Right lobe of liver (tissue), 6 donors: ENCODE measurements around the gene HSPA6. TPM values are rescaled to one million over a fixed set of nuclear protein-coding genes. Genes with fewer than 3 reads are reported as not detected.
A peak's percentile ranks its signal among the peaks of the same experiment; 100 is the strongest.

Experiments
- ATAC-seq, 4 donors: fragments of 200-7000 bp; cut with Tn5 transposase; one replicate each; pipeline ENCODE4 v1.9.1; 2020; ENCODE audit warnings: mild to moderate bottlenecking in 4 of 4, moderate library complexity in 4 of 4
- DNase-seq, 3 donors: peaks; one replicate each; pipeline ENCODE4 v3.0.0-alpha.2; 2020
- H3K27ac ChIP-seq, 3 donors: fragments of 200-600 bp; one replicate each; pipeline ENCODE4 v1.8.0; 2022
- H3K27me3 ChIP-seq, 2 donors: fragments of 200-600 bp; one replicate each; pipeline ENCODE4 v1.8.0; 2022
- H3K36me3 ChIP-seq, 4 donors: fragments of 200-600 bp; sonication (generic) in 1 of 4; one replicate each; pipeline versions ENCODE4 v1.5.1 to v1.8.0; 2017 to 2022; ENCODE audit warnings: control low read depth in 1 of 4
- H3K4me1 ChIP-seq, 4 donors: fragments of 200-600 bp; sonication (generic) in 1 of 4; one replicate each; pipeline versions ENCODE4 v1.5.1 to v1.8.0; 2017 to 2022; ENCODE audit warnings: control low read depth in 1 of 4
- H3K4me3 ChIP-seq, 3 donors: fragments of 200-600 bp; one replicate each; pipeline ENCODE4 v1.8.0; 2022
- H3K9me3 ChIP-seq, 4 donors: fragments of 200-600 bp; sonication (generic) in 1 of 4; one replicate each; pipeline versions ENCODE4 v1.5.1 to v1.8.0; 2017 to 2022; ENCODE audit warnings: control low read depth in 1 of 4
- POLR2A ChIP-seq: fragments of 450-650 bp; IDR thresholded peaks from one replicate; pipeline ENCODE4 v1.6.1; 2017; ENCODE audit warnings: antibody characterized with exemption, mild to moderate bottlenecking
- WGBS: methylation state at CpG from one replicate; pipeline ENCODE4 v1.1.6; 2018; ENCODE audit warnings: low coverage, low lambda C conversion rate; ENCODE audit not compliant: insufficient coverage; ENCODE audit errors: missing lambda C conversion rate; 5-methylcytosine and 5-hydroxymethylcytosine counted together
- intact Hi-C, 2 donors: fragments of 100-400 bp; cut with DNase I; formaldehyde crosslinking; loops; one replicate each; pipeline versions ENCODE4 v1.11.2 to v1.14.1; 2022
- total RNA-seq, 6 experiments: library from RNA; depleted of rRNA in 2 of 6; stranded (reverse); fragments of >200 nt in 2 of 6; fragmentation: NEBNext Ultra II Directional in 3 of 6; extraction: Animal tissue kit (Norgen Biotek cat#: 25700) in 3 of 6; gene quantifications; one replicate each; pipeline versions ENCODE4 v1.1.0 to v1.2.4, GENCODE V29; 2016 to 2023
- TF ChIP-seq, protein P1 (sequence below), 4 donors: fragments of 200-600 bp in 3 of 4; fragments of 450-650 bp in 1 of 4; IDR thresholded peaks; one replicate each; pipeline versions ENCODE4 v1.5.1 to v1.8.0; 2016 to 2022; ENCODE audit warnings: antibody characterized with exemption in 4 of 4, mild to moderate bottlenecking in 2 of 4
- donor health status: DM: no; HTN: yes; CAD: no.
- donor health status: DM: no; HTN: no; CAD: no.
- donor health status: DM: no; HTN: no; CAD: no.
- donor health status: DM: no; HTN: yes; CAD: no.
- donor health status: DM: no; HTN: yes; CAD: no.

Gene HSPA6
- total RNA-seq, 6 experiments from 2014 or later: 0.59 to 3.1 (median 1.6) TPM

DNA sequence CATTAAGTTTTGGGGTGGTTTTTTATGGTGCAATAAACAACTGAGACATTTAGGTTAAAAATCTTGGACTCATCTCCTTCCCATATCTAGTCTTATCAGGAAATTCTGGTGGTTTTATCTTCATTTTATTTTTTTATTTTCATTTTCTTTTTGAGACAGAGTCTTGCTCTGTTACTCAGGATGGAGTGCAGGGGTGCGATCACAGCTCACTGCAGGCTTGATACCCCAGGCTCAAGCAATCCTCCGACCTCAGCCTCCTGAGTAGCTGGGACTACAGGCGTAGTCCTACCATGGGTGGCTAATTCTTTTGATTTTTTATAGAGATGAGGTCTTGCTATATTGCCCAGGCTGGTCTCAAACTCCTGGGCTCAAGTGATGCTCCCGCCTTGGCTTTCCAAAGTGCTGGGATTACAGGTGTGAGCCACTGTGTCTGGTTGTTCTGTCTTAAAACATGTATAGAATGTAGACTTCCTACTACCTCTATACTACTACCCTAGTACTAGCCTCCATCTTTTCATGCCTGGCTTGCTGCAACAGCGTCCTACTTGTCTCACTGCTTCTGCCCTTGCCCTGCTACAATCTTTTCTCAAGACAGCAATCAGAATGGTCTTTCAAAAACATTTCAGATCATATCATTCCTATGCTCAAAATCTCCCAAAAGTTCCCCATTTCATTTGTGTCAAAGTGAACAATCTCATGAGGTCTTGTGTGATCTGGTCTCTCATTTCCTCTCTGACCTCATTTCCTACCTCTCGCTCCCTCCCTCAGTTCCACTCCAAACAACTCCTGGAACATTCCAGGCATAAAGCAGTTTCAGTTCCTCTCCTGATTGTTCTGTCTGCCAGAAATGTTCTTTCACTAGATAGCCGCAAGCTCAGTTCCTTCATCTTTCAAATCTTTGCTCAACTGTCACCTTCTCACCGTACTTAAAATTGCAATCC is 25.0 kb upstream of the HSPA6 start:
- Histone ChIP-seq H3K4me1 (no peaks in the 10 kb centered on the region), H3K9me3 (no peaks in the 10 kb centered on the region), H3K36me3 (no peaks in the 10 kb centered on the region), H3K27ac (peak overlapping the region in 2 of 3 donors; percentile 6 to 37), H3K27me3 (no peaks in the 10 kb centered on the region), H3K4me3 (no peak overlapping the region)
- intact Hi-C loops: no loop called here
- WGBS: 62% methylated on average over 8 of the region's 8 CpGs
- DNase-seq: no peak
- TF ChIP-seq, protein P1, sequence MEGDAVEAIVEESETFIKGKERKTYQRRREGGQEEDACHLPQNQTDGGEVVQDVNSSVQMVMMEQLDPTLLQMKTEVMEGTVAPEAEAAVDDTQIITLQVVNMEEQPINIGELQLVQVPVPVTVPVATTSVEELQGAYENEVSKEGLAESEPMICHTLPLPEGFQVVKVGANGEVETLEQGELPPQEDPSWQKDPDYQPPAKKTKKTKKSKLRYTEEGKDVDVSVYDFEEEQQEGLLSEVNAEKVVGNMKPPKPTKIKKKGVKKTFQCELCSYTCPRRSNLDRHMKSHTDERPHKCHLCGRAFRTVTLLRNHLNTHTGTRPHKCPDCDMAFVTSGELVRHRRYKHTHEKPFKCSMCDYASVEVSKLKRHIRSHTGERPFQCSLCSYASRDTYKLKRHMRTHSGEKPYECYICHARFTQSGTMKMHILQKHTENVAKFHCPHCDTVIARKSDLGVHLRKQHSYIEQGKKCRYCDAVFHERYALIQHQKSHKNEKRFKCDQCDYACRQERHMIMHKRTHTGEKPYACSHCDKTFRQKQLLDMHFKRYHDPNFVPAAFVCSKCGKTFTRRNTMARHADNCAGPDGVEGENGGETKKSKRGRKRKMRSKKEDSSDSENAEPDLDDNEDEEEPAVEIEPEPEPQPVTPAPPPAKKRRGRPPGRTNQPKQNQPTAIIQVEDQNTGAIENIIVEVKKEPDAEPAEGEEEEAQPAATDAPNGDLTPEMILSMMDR (IDR thresholded peaks at IDR 0.05): no peak
- no peak for TF ChIP-seq POLR2A
- peak in 3 of 4 donors; percentile 62 to 77 (median 74) for ATAC-seq

GRCh38 chr1:161501234-161501633 is 23.1 kb upstream of the HSPA6 start:
- TF ChIP-seq, protein P1 (IDR thresholded peaks at IDR 0.05): no peak
- TF ChIP-seq POLR2A: no peak
- no peaks in the 10 kb centered on the region for H3K9me3 ChIP-seq
- H3K4me1 ChIP-seq: no peaks in the 10 kb centered on the region
- H3K36me3 ChIP-seq: no peaks in the 10 kb centered on the region
- WGBS: 25% methylated on average over 1 of the region's 1 CpG
- intact Hi-C loops: no loop called here
- no peak for DNase-seq
- ATAC-seq: no peak
- H3K27ac ChIP-seq: no peak overlapping the region
- H3K4me3 ChIP-seq: no peak overlapping the region
- H3K27me3 ChIP-seq: no peaks in the 10 kb centered on the region

DNA sequence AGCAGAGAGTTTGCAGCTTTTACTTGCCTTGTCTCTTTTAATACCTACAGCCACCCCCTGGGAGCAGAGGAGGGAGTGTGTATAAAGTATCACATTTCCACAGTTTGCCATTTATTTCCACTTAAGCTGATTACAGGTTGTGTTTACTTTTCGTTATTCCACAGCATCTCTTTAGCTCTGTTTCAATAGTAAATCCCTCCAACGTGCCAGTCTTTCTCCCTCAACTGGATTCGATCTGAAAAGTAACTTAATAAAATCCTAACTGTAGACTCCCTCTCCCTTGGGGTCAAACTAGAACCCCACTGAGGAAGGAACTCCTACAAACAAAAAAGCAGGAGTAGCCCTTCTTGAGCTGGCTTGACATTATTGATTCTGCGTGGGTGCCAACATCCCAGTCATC is 22.2 kb upstream of the HSPA6 start:
- Histone ChIP-seq H3K36me3 (no peaks in the 10 kb centered on the region), H3K27ac (no peak overlapping the region), H3K4me3 (no peak overlapping the region), H3K4me1 (no peaks in the 10 kb centered on the region), H3K27me3 (no peaks in the 10 kb centered on the region), H3K9me3 (no peaks in the 10 kb centered on the region)
- ATAC-seq (no peak), DNase-seq (no peak)
- intact Hi-C loops: no loop called here
- 56% methylated on average over 4 of the region's 4 CpGs for WGBS
- TF ChIP-seq POLR2A: no peak
- TF ChIP-seq, protein P1 (IDR thresholded peaks at IDR 0.05): no peak

GRCh38 chr1:161502641-161503393 is 21.5 kb upstream of the HSPA6 start:
- Histone ChIP-seq H3K36me3 (no peaks in the 10 kb centered on the region), H3K27me3 (no peaks in the 10 kb centered on the region), H3K27ac (no peak overlapping the region), H3K4me1 (no peaks in the 10 kb centered on the region), H3K4me3 (no peak overlapping the region), H3K9me3 (no peaks in the 10 kb centered on the region)
- no peak for TF ChIP-seq POLR2A
- TF ChIP-seq, protein P1 (IDR thresholded peaks at IDR 0.05): no peak
- intact Hi-C loops: no loop called here
- ATAC-seq (no peak), DNase-seq (no peak)
- 100% methylated on average over 1 of the region's 1 CpG for WGBS
